ENCODE data around the gene RGCC. TPM values are rescaled to one million over a fixed set of nuclear protein-coding genes. Genes with fewer than 3 reads are reported as not detected.

The RGCC gene
- total RNA-seq, 4 donors from 2014 or later = 29.0 to 522 (median 319) TPM

DNA sequence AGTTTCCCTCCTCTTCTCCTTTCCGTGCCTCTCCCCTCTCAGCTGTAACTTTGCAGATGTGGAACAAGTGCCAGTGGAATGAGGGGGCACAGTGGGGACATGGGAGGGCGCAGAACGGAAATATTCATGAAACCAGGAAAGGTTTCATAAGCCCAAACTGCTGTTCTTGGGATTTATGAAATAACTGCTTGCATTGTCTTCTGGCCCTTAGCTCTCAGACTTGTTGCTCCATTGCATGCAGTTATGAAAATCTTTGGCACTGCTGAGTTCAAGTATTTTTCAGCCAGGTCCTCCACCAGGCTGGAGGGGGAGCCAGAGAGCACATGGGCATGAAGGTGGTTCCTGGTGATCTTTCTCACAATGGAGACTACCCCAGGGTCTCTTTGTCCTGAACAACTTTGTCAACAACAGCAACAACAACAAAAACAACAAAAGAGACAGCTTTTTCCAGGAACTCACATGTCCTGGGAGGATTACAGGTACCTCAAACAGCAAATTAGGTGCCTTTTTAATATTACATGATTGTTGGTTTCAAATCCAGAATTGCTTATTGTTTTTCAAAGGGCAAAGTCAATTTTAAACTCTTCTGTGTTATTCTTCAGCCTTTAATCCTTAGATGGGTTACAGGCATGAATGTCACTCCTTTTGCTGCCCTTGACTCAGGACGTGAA is 1.5 kb downstream of the RGCC start:
- no peaks in the 10 kb centered on the region for H3K9me3 ChIP-seq
- peaks cover 0 to 5% of the 10 kb centered on the region in 2 donors for H3K4me1 ChIP-seq
- H3K27ac ChIP-seq = peak overlapping the region in 1 of 2 donors; percentile 52
- H3K36me3 ChIP-seq = no peaks in the 10 kb centered on the region
- no peaks in the 10 kb centered on the region for H3K27me3 ChIP-seq
- H3K4me3 ChIP-seq = peak overlapping the region; percentile 40 to 47
- intact Hi-C loops (cut with DNase I; ENCODE audit: low total_unique reads) = no loop called here
- no peak for TF ChIP-seq POLR2A (IDR thresholded peaks at IDR 0.05)
- TF ChIP-seq, protein P1, sequence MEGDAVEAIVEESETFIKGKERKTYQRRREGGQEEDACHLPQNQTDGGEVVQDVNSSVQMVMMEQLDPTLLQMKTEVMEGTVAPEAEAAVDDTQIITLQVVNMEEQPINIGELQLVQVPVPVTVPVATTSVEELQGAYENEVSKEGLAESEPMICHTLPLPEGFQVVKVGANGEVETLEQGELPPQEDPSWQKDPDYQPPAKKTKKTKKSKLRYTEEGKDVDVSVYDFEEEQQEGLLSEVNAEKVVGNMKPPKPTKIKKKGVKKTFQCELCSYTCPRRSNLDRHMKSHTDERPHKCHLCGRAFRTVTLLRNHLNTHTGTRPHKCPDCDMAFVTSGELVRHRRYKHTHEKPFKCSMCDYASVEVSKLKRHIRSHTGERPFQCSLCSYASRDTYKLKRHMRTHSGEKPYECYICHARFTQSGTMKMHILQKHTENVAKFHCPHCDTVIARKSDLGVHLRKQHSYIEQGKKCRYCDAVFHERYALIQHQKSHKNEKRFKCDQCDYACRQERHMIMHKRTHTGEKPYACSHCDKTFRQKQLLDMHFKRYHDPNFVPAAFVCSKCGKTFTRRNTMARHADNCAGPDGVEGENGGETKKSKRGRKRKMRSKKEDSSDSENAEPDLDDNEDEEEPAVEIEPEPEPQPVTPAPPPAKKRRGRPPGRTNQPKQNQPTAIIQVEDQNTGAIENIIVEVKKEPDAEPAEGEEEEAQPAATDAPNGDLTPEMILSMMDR (IDR thresholded peaks at IDR 0.05) = peak in 1 of 4 experiments; percentile 37
- peak in 1 of 2 donors; percentile 20 for DNase-seq

DNA sequence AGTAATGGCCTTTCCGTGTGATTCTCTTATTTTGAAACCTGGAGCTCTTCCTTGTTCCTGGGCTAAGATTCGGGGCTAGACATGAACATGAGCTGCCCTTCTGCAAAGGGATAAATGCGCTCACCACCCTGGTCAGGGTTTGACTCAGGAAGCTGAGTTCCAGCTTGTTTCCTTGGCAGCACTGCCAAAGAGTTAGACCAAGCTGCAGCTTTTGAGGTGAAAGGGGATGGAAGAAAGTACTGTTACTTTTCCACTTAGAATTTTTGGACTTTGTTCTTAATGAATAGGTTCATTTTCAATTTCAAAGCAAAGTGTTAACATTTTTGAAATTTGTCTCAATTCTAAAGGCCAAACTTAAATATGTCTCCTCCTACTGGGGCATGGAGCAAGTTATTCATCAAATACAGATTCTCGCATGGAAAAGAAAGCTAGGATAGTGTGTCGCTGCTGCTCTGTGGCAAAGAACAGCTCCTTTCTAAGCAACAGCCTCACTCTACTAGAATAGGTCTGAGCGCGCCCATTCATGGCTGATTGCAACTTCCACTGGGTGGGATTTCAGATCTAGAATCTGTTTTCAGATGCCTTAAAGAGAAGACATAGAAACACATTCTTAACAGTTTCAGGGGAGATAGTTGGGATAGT is 2.2 kb downstream of the RGCC start:
- Histone ChIP-seq H3K27ac (peak overlapping the region in 1 of 2 donors; percentile 52), H3K36me3 (no peaks in the 10 kb centered on the region), H3K4me3 (peak overlapping the region in 1 of 2 donors; percentile 11), H3K4me1 (peaks cover 0 to 5% of the 10 kb centered on the region in 2 donors), H3K27me3 (no peaks in the 10 kb centered on the region), H3K9me3 (no peaks in the 10 kb centered on the region)
- DNase-seq = no peak
- TF ChIP-seq, protein P1 (IDR thresholded peaks at IDR 0.05) = no peak
- TF ChIP-seq POLR2A (IDR thresholded peaks at IDR 0.05) = no peak
- intact Hi-C loops (cut with DNase I; ENCODE audit: low total_unique reads) = no loop called here

DNA sequence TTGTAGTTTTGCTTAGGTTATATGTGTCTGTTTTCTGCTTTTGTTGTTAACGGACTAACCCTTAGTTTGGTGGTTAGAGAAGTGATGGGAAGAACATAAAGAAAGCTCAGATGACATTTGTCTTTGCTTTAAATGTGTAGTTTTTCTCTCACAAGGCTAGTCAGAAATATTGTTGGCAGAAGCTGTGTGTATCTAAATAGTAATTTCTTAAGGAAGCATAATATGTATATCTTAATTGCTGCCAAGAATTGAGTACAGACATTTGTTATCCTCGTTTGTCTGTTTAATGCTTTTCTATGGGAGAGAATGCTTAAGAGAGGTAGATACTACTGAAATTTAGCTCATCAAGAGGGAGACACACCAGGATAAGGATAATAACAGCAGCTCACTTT is 2.7 kb downstream of the RGCC start:
- Histone ChIP-seq H3K27ac (peak overlapping the region in 1 of 2 donors; percentile 36), H3K36me3 (no peaks in the 10 kb centered on the region), H3K4me3 (peak overlapping the region in 1 of 2 donors; percentile 11), H3K4me1 (peaks cover 0 to 5% of the 10 kb centered on the region in 2 donors), H3K27me3 (no peaks in the 10 kb centered on the region), H3K9me3 (no peaks in the 10 kb centered on the region)
- TF ChIP-seq POLR2A (IDR thresholded peaks at IDR 0.05) = no peak
- TF ChIP-seq, protein P1 (IDR thresholded peaks at IDR 0.05) = no peak
- DNase-seq = no peak
- intact Hi-C loops (cut with DNase I; ENCODE audit: low total_unique reads) = no loop called here

DNA sequence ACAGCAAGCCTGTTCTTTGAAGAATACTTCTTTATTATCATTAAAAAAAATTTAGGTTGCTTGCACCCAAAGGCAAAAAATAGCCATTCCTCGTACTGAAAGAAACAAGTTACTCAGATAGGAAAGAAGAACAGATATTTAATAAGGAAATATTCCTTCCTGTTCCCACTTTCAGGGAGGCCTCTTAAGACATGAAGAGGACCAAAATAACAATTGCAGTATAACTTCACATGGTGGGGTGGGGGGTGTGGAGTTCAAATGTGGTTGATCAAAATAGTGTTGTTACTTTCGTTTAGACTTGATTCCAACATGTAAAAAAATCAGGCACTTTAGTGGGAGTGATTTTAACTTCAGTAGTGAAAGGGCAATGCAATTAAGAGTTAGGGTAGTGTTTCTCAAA is 3.6 kb downstream of the RGCC start:
- Histone ChIP-seq H3K9me3 (no peaks in the 10 kb centered on the region), H3K27me3 (no peaks in the 10 kb centered on the region), H3K4me3 (no peak overlapping the region), H3K4me1 (peaks cover 0 to 5% of the 10 kb centered on the region in 2 donors), H3K36me3 (no peaks in the 10 kb centered on the region), H3K27ac (peak overlapping the region in 1 of 2 donors; percentile 36)
- intact Hi-C loops (cut with DNase I; ENCODE audit: low total_unique reads) = no loop called here
- no peak for DNase-seq
- TF ChIP-seq, protein P1 (IDR thresholded peaks at IDR 0.05) = no peak
- TF ChIP-seq POLR2A (IDR thresholded peaks at IDR 0.05) = no peak

DNA sequence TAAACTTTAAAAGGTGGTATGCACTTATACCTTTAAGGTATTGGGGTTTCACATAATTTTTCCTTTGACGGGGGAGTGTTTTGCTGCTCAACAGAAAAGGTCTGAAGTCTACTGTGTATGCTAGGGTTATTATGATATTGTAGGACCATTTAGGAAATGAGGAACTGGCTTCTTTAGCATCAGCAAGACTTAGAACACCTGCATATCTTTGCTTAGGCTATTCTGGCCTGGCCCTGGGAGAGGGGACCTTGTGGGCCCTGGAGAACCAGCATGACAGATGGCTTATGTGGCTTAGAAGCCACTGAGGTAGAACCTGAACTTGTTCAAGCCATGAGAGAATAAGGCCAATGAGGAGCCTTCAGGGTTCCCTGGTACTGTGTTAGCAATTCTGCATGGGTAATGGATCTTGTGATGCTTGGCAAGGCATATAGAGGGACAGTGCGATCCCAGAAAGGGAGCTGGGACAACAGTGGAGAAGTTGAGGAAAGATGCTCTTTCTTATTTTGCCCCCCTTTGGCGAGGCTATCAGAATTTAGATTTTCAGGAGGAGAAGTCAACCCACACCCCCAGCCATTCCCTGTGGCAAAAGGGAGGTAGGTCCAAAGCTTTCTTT is 4.3 kb downstream of the RGCC start:
- TF ChIP-seq POLR2A (IDR thresholded peaks at IDR 0.05) = no peak
- TF ChIP-seq, protein P1 (IDR thresholded peaks at IDR 0.05) = no peak
- Histone ChIP-seq H3K36me3 (no peaks in the 10 kb centered on the region), H3K27ac (no peak overlapping the region), H3K4me1 (peaks cover 0 to 5% of the 10 kb centered on the region in 2 donors), H3K4me3 (no peak overlapping the region), H3K9me3 (no peaks in the 10 kb centered on the region), H3K27me3 (no peaks in the 10 kb centered on the region)
- DNase-seq = no peak
- intact Hi-C loops (cut with DNase I; ENCODE audit: low total_unique reads) = no loop called here

Measured in uterus (tissue), 4 donors.